HCT116 (cell line): ENCODE results near the gene TDRD7. TPM values are rescaled to one million over a fixed set of nuclear protein-coding genes. Genes with fewer than 3 reads are reported as not detected.
A peak's percentile ranks its signal among the peaks of the same experiment; 100 is the strongest.

ENCODE experiments used
- ATAC-seq: fragments of 200-7000 bp; cut with Tn5 transposase; 2 replicates; pipeline ENCODE4 v1.9.1; 2020; ENCODE audit warnings: mild to moderate bottlenecking, moderate library complexity
- BruUV-seq: library from RNA; stranded (reverse); fragments of 400-500 nt; replicated peaks from 2 replicates; lab custom pipeline; 2021; lab: Mats Ljungman, UMichigan
- CTCF ChIA-PET: fragments of 300-600 bp; sonication (Branson Sonifier 250); formaldehyde crosslinking; loops from one replicate; lab custom pipeline; 2021; ENCODE audit warnings: antibody characterized with exemption; lab: Charles Lee
- POLR2A ChIA-PET: fragments of 300-600, 350-600 bp; sonication (Branson Sonifier 250); formaldehyde crosslinking; loops from one replicate; lab custom pipeline; 2021; ENCODE audit warnings: antibody characterized with exemption; lab: Charles Lee
- RAD21 ChIA-PET, 2 experiments: fragments of 300-600 bp; sonication (Branson Sonifier 250); formaldehyde crosslinking; loops; one replicate each; lab custom pipeline; 2023; ENCODE audit warnings: low total read pairs in 2 of 2; ENCODE audit not compliant: uncharacterized antibody in 2 of 2, unreplicated experiment in 2 of 2, low non-redundant PET in 1 of 2; lab: Charles Lee
- DNase-seq: peaks from one replicate; pipeline ENCODE4 v3.0.0-alpha.2; 2010; ENCODE audit warnings: low read depth, low spot score
- H2AFZ ChIP-seq: fragments of 200-600 bp; shearing (Covaris generic), sonication (generic); 2 replicates; pipeline ENCODE4 v1.6.1; 2017; ENCODE audit warnings: low read depth, mixed run types, mixed read lengths, antibody characterized with exemption, low read length; ENCODE audit not compliant: poor library complexity, severe bottlenecking
- H3K27ac ChIP-seq: 2 replicates; pipeline ENCODE4 v1.5.1; 2012; ENCODE audit warnings: low read depth, low read length
- H3K27me3 ChIP-seq: fragments of 200-600 bp; sonication (generic); 2 replicates; pipeline ENCODE4 v1.6.1; 2016; ENCODE audit warnings: mixed run types, low read length, mixed read lengths; ENCODE audit not compliant: insufficient read depth
- H3K36me3 ChIP-seq, 2 experiments: fragments of 200-500 bp in 1 of 2; fragments of 200-600 bp in 1 of 2; sonication (Bioruptor generic) in 1 of 2; sonication (generic) in 1 of 2; 2 replicates each; pipeline versions ENCODE4 v1.5.1 to v1.6.1; 2014 to 2016; ENCODE audit warnings: low read length in 2 of 2, inconsistent platforms in 1 of 2, mixed read lengths in 1 of 2, mixed run types in 1 of 2; ENCODE audit not compliant: insufficient read depth in 2 of 2, control insufficient read depth in 1 of 2
- H3K4me1 ChIP-seq, 2 experiments: fragments of 200-600 bp in 1 of 2; sonication (generic) in 1 of 2; 2 replicates each; pipeline versions ENCODE4 v1.5.1 to v1.6.1; 2012 to 2017; ENCODE audit warnings: low read length in 2 of 2, inconsistent platforms in 1 of 2, mild to moderate bottlenecking in 1 of 2, mixed read lengths in 1 of 2, mixed run types in 1 of 2, moderate library complexity in 1 of 2; ENCODE audit not compliant: insufficient read depth in 2 of 2, control insufficient read depth in 1 of 2
- H3K4me2 ChIP-seq: fragments of 200-600 bp; sonication (generic); 2 replicates; pipeline ENCODE4 v1.6.1; 2017; ENCODE audit warnings: mixed run types, low read length, mixed read lengths
- H3K4me3 ChIP-seq, 2 experiments: fragments of 200-600 bp in 1 of 2; sonication (generic) in 1 of 2; replicated peaks in 1 of 2; 2 replicates each; pipeline ENCODE4 v1.5.1; 2011 to 2016; ENCODE audit warnings: low read length in 2 of 2, control low read depth in 1 of 2, low read depth in 1 of 2, mild to moderate bottlenecking in 1 of 2, mixed read lengths in 1 of 2, mixed run types in 1 of 2
- H3K79me2 ChIP-seq: fragments of 200-600 bp; sonication (generic); 2 replicates; pipeline ENCODE4 v1.6.1; 2017; ENCODE audit warnings: mild to moderate bottlenecking, mixed run types, low read length, moderate library complexity, mixed read lengths; ENCODE audit not compliant: insufficient read depth
- H3K9ac ChIP-seq: fragments of 200-600 bp; sonication (generic); 2 replicates; pipeline ENCODE4 v1.6.1; 2016; ENCODE audit warnings: low read length, mixed read lengths
- H3K9me2 ChIP-seq: fragments of 200-600 bp; sonication (generic), shearing (Covaris generic); 2 replicates; pipeline ENCODE4 v1.6.1; 2017; ENCODE audit warnings: mixed run types, mild to moderate bottlenecking, moderate library complexity; ENCODE audit not compliant: insufficient read depth
- H3K9me3 ChIP-seq, 2 experiments: fragments of 200-500 bp in 1 of 2; fragments of 200-600 bp in 1 of 2; sonication (Bioruptor generic) in 1 of 2; sonication (generic) in 1 of 2; 2 replicates each; pipeline ENCODE4 v1.6.1; 2014 to 2017; ENCODE audit warnings: low read length in 2 of 2, mixed read lengths in 2 of 2, inconsistent platforms in 1 of 2, low read depth in 1 of 2, mild to moderate bottlenecking in 1 of 2, mixed run types in 1 of 2, moderate library complexity in 1 of 2; ENCODE audit not compliant: control insufficient read depth in 1 of 2, insufficient read depth in 1 of 2
- H4K20me1 ChIP-seq: fragments of 200-600 bp; sonication (generic), shearing (Covaris generic); 2 replicates; pipeline ENCODE4 v1.6.1; 2017; ENCODE audit warnings: mixed run types, mild to moderate bottlenecking, moderate library complexity; ENCODE audit not compliant: insufficient read depth
- ATF3 ChIP-seq: IDR thresholded peaks from 2 replicates; pipeline ENCODE4 v1.6.1; 2012
- CEBPB ChIP-seq: IDR thresholded peaks from 2 replicates; pipeline ENCODE4 v1.6.1; 2012; ENCODE audit warnings: low read depth
- FOSL1 ChIP-seq: IDR thresholded peaks from 2 replicates; pipeline ENCODE4 v1.6.1; 2012; ENCODE audit warnings: low read depth
- POLR2AphosphoS5 ChIP-seq: IDR thresholded peaks from 2 replicates; pipeline ENCODE4 v1.6.1; 2011; ENCODE audit warnings: mild to moderate bottlenecking, low read depth, low read length, moderate library complexity
- RAD21 ChIP-seq: IDR thresholded peaks from 2 replicates; pipeline ENCODE4 v1.6.1; 2012; ENCODE audit warnings: low read depth, mild to moderate bottlenecking
- REST ChIP-seq: IDR thresholded peaks from 2 replicates; pipeline ENCODE4 v1.6.1; 2012; ENCODE audit warnings: low read depth
- SIN3A ChIP-seq: IDR thresholded peaks from 2 replicates; pipeline ENCODE4 v1.6.1; 2012; ENCODE audit warnings: low read depth
- SRF ChIP-seq: IDR thresholded peaks from 2 replicates; pipeline ENCODE4 v1.6.1; 2012; ENCODE audit warnings: low read depth
- TCF7L2 ChIP-seq: IDR thresholded peaks from 2 replicates; pipeline ENCODE4 v1.7.0; 2011; ENCODE audit warnings: borderline replicate concordance, inconsistent platforms; ENCODE audit not compliant: insufficient read depth, insufficient read length; ENCODE audit errors: extremely low read depth
- intact Hi-C: fragments of 100-400 bp; cut with micrococcal nuclease; formaldehyde crosslinking; loops from 2 replicates; pipeline ENCODE4 v1.10.0; 2022
- total RNA-seq: library from RNA; stranded (reverse); gene quantifications from one replicate; pipeline ENCODE4 v1.2.1, GENCODE V29; 2021; ENCODE audit not compliant: unreplicated experiment

TDRD7 gene
- total RNA-seq, 1 experiment from 2014 or later = 8.0 TPM

DNA sequence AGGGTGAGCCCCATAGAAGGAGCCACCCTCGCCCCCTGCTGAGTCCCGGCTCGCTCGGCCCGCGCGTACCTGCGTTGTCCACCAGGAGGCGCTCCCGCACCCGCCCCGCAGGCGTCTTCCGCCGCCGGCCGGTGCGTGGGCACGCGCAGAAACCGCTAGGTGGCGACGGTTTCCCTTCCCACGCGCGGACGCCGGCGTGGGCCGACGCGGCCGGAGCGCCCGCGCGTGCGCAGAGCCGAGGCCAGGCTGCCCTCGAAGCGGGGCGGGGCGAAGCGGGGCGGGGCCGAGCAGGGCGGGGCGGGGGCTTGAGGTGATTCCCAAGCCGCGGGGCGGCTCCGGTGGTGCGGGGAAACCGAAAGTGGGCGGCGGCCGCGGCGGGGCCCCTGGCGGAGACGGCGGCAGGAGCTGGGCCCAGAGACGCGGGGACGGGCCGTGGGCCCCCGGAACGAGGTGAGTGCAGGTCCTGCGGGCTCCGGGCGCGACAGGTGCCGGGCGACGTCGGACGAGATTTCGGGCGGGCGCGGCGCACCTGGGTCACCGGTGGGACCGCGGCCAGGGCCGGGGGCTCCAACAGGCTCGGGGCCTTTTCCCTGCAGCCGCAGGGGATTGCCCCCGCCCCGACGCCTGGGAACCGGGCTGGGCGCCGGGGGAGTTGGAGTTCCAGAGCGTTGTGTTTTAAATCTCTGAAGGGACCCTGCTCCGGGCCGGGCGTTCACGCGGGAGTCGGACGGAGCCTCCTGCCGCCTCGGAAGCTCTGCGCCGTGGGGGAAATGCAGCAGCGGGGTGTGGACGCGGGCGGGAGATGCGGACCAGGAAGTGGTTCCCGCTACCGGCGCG is at the start of gene TDRD7 (continued):
- peak; percentile 19; the same call in 1 of the 2 replicates for TF ChIP-seq SIN3A
- TF ChIP-seq, all 23 proteins: peak for 10

- no peak overlapping the region for H3K4me3 ChIP-seq
- DNase-seq (no peak), ATAC-seq (no peak)
- H3K9ac ChIP-seq = no peak overlapping the region
- no peaks in the 10 kb centered on the region; a peak in 1 of 4 replicates for H3K36me3 ChIP-seq
- intact Hi-C loops = no loop called here
- H3K4me1 ChIP-seq = no peaks in the 10 kb centered on the region
- CTCF ChIA-PET = no interaction called here
- no peak for TF ChIP-seq CEBPB
- TF ChIP-seq SRF = no peak
- no peak for TF ChIP-seq FOSL1
- no peak for TF ChIP-seq REST
- TF ChIP-seq ATF3 = no peak
- TF ChIP-seq RAD21 = no peak
- TF ChIP-seq POLR2AphosphoS5 = no peak
- no peak for TF ChIP-seq TCF7L2
- RAD21 ChIA-PET = no interaction called here
- H3K9me2 ChIP-seq = no peaks in the 10 kb centered on the region
- no peaks in the 10 kb centered on the region for H3K27me3 ChIP-seq
- no peak overlapping the region for H2AFZ ChIP-seq
- no TSS peak for BruUV-seq
- POLR2A ChIA-PET = no interaction called here
- H3K79me2 ChIP-seq = no peaks in the 10 kb centered on the region
- H3K27ac ChIP-seq = no peak overlapping the region
- H4K20me1 ChIP-seq = no peaks in the 10 kb centered on the region
- H3K9me3 ChIP-seq = no peaks in the 10 kb centered on the region
- H3K4me2 ChIP-seq = no peak overlapping the region
These were observed 48.9 kb upstream of the TDRD7 start for GRCh38 chr9:97362777-97363545.
